ENCODE data around the gene GGA2.

DNA sequence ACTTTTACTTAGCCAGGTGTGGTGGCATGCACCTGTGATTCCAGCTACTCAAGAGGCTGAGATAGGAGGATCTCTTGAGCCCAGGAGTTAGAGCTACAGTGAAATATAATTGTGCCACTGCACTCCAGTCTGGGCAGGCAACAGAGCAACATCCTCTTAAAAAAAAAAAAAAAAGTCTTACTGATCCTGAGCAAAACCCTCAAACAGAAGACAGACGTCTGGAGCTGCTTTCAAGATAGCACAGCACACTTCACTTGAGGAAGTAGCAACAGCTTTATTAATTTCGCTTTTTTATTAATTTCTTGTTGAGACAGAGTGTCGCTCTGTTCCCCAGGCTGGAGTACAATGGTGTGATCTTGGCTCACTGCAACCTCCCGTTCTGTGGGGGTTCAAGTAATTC, 10.2 kb upstream of the GGA2 start:
- TF ChIP-seq, protein P1, sequence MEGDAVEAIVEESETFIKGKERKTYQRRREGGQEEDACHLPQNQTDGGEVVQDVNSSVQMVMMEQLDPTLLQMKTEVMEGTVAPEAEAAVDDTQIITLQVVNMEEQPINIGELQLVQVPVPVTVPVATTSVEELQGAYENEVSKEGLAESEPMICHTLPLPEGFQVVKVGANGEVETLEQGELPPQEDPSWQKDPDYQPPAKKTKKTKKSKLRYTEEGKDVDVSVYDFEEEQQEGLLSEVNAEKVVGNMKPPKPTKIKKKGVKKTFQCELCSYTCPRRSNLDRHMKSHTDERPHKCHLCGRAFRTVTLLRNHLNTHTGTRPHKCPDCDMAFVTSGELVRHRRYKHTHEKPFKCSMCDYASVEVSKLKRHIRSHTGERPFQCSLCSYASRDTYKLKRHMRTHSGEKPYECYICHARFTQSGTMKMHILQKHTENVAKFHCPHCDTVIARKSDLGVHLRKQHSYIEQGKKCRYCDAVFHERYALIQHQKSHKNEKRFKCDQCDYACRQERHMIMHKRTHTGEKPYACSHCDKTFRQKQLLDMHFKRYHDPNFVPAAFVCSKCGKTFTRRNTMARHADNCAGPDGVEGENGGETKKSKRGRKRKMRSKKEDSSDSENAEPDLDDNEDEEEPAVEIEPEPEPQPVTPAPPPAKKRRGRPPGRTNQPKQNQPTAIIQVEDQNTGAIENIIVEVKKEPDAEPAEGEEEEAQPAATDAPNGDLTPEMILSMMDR (IDR thresholded peaks at IDR 0.05) = no peak
- TF ChIP-seq POLR2A (IDR thresholded peaks at IDR 0.05) = no peak

All from suprapubic skin (tissue), 3 donors.